HL-60 (cell line): ENCODE results near the gene SLC24A1.

Experiments used
- DNase-seq, 2 experiments: peaks; one replicate each; pipeline ENCODE4 v3.0.0-alpha.2; 2010 to 2020; ENCODE audit warnings: low read depth in 1 of 2, low spot score in 1 of 2
- H3K27ac ChIP-seq: fragments of 250-450 bp; sonication (Bioruptor Pico); replicated peaks from 2 replicates; pipeline ENCODE4 v1.5.1; 2020; ENCODE audit warnings: mild to moderate bottlenecking, moderate library complexity
- H3K27me3 ChIP-seq: fragments of 250-450 bp; sonication (Bioruptor Pico); 2 replicates; pipeline ENCODE4 v1.5.1; 2021; ENCODE audit warnings: mild to moderate bottlenecking, moderate library complexity; ENCODE audit not compliant: insufficient read depth, poor library complexity, severe bottlenecking
- H3K4me3 ChIP-seq: replicated peaks from 2 replicates; pipeline ENCODE4 v1.5.1; 2011; ENCODE audit warnings: mild to moderate bottlenecking, control low read depth, low read length; ENCODE audit not compliant: insufficient read depth
- GABPA ChIP-seq: IDR thresholded peaks from 2 replicates; pipeline ENCODE4 v1.6.1; 2012; ENCODE audit warnings: low read depth
- POLR2AphosphoS5 ChIP-seq: IDR thresholded peaks from 2 replicates; pipeline ENCODE4 v1.6.1; 2012; ENCODE audit warnings: low read depth
- SPI1 ChIP-seq: IDR thresholded peaks from 2 replicates; pipeline ENCODE4 v1.6.1; 2012; ENCODE audit warnings: low read depth, mild to moderate bottlenecking, borderline replicate concordance
- TF ChIP-seq, protein P1 (sequence below): IDR thresholded peaks from 2 replicates; pipeline ENCODE4 v1.6.1; 2012; ENCODE audit warnings: low read depth; ENCODE audit not compliant: insufficient replicate concordance
- TF ChIP-seq, protein P2 (sequence below): IDR thresholded peaks from one replicate; pipeline ENCODE4 v1.5.1; 2011; ENCODE audit warnings: low read length, control low read depth, inconsistent platforms; ENCODE audit not compliant: insufficient read depth

SLC24A1 gene

GRCh38 chr15:65650312-65651041, 28.7 kb downstream of the SLC24A1 start:
- Histone ChIP-seq H3K27me3 (no peaks in the 10 kb centered on the region), H3K27ac (no peak overlapping the region), H3K4me3 (no peak overlapping the region)
- TF ChIP-seq, protein P1, sequence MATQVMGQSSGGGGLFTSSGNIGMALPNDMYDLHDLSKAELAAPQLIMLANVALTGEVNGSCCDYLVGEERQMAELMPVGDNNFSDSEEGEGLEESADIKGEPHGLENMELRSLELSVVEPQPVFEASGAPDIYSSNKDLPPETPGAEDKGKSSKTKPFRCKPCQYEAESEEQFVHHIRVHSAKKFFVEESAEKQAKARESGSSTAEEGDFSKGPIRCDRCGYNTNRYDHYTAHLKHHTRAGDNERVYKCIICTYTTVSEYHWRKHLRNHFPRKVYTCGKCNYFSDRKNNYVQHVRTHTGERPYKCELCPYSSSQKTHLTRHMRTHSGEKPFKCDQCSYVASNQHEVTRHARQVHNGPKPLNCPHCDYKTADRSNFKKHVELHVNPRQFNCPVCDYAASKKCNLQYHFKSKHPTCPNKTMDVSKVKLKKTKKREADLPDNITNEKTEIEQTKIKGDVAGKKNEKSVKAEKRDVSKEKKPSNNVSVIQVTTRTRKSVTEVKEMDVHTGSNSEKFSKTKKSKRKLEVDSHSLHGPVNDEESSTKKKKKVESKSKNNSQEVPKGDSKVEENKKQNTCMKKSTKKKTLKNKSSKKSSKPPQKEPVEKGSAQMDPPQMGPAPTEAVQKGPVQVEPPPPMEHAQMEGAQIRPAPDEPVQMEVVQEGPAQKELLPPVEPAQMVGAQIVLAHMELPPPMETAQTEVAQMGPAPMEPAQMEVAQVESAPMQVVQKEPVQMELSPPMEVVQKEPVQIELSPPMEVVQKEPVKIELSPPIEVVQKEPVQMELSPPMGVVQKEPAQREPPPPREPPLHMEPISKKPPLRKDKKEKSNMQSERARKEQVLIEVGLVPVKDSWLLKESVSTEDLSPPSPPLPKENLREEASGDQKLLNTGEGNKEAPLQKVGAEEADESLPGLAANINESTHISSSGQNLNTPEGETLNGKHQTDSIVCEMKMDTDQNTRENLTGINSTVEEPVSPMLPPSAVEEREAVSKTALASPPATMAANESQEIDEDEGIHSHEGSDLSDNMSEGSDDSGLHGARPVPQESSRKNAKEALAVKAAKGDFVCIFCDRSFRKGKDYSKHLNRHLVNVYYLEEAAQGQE: no peak
- TF ChIP-seq, protein P2, sequence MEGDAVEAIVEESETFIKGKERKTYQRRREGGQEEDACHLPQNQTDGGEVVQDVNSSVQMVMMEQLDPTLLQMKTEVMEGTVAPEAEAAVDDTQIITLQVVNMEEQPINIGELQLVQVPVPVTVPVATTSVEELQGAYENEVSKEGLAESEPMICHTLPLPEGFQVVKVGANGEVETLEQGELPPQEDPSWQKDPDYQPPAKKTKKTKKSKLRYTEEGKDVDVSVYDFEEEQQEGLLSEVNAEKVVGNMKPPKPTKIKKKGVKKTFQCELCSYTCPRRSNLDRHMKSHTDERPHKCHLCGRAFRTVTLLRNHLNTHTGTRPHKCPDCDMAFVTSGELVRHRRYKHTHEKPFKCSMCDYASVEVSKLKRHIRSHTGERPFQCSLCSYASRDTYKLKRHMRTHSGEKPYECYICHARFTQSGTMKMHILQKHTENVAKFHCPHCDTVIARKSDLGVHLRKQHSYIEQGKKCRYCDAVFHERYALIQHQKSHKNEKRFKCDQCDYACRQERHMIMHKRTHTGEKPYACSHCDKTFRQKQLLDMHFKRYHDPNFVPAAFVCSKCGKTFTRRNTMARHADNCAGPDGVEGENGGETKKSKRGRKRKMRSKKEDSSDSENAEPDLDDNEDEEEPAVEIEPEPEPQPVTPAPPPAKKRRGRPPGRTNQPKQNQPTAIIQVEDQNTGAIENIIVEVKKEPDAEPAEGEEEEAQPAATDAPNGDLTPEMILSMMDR: no peak
- peak; percentile 34; the same call in 1 of the 2 replicates for TF ChIP-seq POLR2AphosphoS5
- no peak for DNase-seq

- no peak for TF ChIP-seq SPI1
- TF ChIP-seq GABPA: no peak
- TF ChIP-seq POLR2AphosphoS5: no peak; the same call in 1 of the 2 replicates
- TF ChIP-seq, protein P1: no peak
- TF ChIP-seq, protein P2: no peak
- no peak overlapping the region for H3K4me3 ChIP-seq
- H3K27ac ChIP-seq: no peak overlapping the region
- H3K27me3 ChIP-seq: no peaks in the 10 kb centered on the region
- DNase-seq: no peak
Observed at GRCh38 chr15:65651042-65651322, 29.2 kb downstream of the SLC24A1 start.

- Histone ChIP-seq H3K27ac (no peak overlapping the region), H3K27me3 (no peaks in the 10 kb centered on the region), H3K4me3 (no peak overlapping the region)
- DNase-seq: no peak
- 0 out of 2 replicates have a peak, but pooled peaks have one; percentile 7 for TF ChIP-seq POLR2AphosphoS5
- TF ChIP-seq SPI1: no peak
Observed at GRCh38 chr15:65651831-65652749, 30.4 kb downstream of the SLC24A1 start.

DNA sequence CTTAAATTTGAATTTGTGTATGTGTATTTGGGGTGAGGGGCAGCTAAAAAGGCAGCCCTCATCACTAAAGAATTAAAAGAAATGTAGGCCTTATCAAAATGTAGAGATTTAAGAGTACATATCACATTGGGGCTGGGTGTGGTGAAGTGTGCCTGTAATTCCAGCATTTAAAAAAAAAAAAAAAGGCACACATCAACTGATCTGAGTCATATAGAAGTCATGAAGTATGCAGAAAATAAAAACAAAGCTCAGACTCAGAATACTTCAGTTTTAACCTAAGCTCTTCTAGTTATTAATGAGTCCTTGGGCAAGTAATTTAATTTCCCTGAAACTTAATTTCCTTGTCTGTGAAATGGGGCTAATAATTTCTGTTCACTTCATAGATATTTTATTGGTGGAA, 31.6 kb downstream of the SLC24A1 start:
- no peak for DNase-seq
- Histone ChIP-seq H3K27me3 (no peaks in the 10 kb centered on the region), H3K4me3 (no peak overlapping the region), H3K27ac (no peak overlapping the region)
- TF ChIP-seq, protein P1: no peak
- TF ChIP-seq SPI1: no peak
- no peak for TF ChIP-seq GABPA
- no peak for TF ChIP-seq POLR2AphosphoS5
